Right atrium auricular region (tissue), 2 donors: ENCODE measurements around the gene CNNM4. TPM values are rescaled to one million over a fixed set of nuclear protein-coding genes. Genes with fewer than 3 reads are reported as not detected.
A peak's percentile ranks its signal among the peaks of the same experiment; 100 is the strongest.

Experiments
- DNase-seq: peaks from one replicate; pipeline ENCODE4 v3.0.0-alpha.2; 2019; ENCODE audit warnings: low spot score
- H3K27ac ChIP-seq, 2 donors: fragments of 200-600 bp; sonication (generic); 1 replicate in 1 of 2; 2 replicates in 1 of 2; pipeline ENCODE4 v1.5.1; 2016 to 2019
- H3K27me3 ChIP-seq, 2 donors: fragments of 200-600 bp; sonication (generic); one replicate each; pipeline versions ENCODE4 v1.5.1 to v1.6.0; 2017 to 2019
- H3K36me3 ChIP-seq: fragments of 200-600 bp; sonication (generic); one replicate; pipeline ENCODE4 v1.5.1; 2016
- H3K4me1 ChIP-seq, 2 donors: fragments of 200-600 bp; sonication (generic); one replicate each; pipeline versions ENCODE4 v1.5.1 to v1.6.0; 2017 to 2019
- H3K4me3 ChIP-seq, 2 donors: fragments of 200-600 bp; sonication (generic); 1 replicate in 1 of 2; 2 replicates in 1 of 2; pipeline ENCODE4 v1.5.1; 2017 to 2019; ENCODE audit warnings: mild to moderate bottlenecking in 1 of 2, moderate library complexity in 1 of 2
- H3K9me3 ChIP-seq, 2 donors: fragments of 200-600 bp; sonication (generic); one replicate each; pipeline ENCODE4 v1.5.1; 2019
- CTCF ChIP-seq, 2 donors: fragments of 200-600 bp; sonication (generic); IDR thresholded peaks; one replicate each; pipeline ENCODE4 v1.5.1; 2019; ENCODE audit warnings: antibody characterized with exemption in 2 of 2
- total RNA-seq, 2 donors: library from RNA; depleted of rRNA; stranded (reverse); fragments of >200 nt; gene quantifications; one replicate each; pipeline ENCODE4 v1.1.0, GENCODE V29; 2016

CNNM4 gene
- total RNA-seq, 2 donors from 2014 or later, result 22.1 to 22.2 TPM

- no peak overlapping the region for H3K4me3 ChIP-seq
- H3K27me3 ChIP-seq, result no peaks in the 10 kb centered on the region
- peaks cover 0 to 23% of the 10 kb centered on the region in 2 donors for H3K4me1 ChIP-seq
- peaks cover 16% of the 10 kb centered on the region for H3K36me3 ChIP-seq
- H3K9me3 ChIP-seq, result no peaks in the 10 kb centered on the region
- DNase-seq, result no peak
- TF ChIP-seq CTCF (IDR thresholded peaks at IDR 0.05), result no peak
- no peak overlapping the region for H3K27ac ChIP-seq
Measured at GRCh38 chr2:96737831-96738230, 22.9 kb upstream of the CNNM4 start.

- Histone ChIP-seq H3K27ac (peak overlapping the region; percentile 64 to 84), H3K4me1 (peaks cover 0 to 23% of the 10 kb centered on the region in 2 donors), H3K27me3 (no peaks in the 10 kb centered on the region), H3K36me3 (peaks cover 2% of the 10 kb centered on the region), H3K4me3 (peak overlapping the region; percentile 75 to 87), H3K9me3 (no peaks in the 10 kb centered on the region)
- DNase-seq, result no peak
- no peak for TF ChIP-seq CTCF (IDR thresholded peaks at IDR 0.05)
Measured at GRCh38 chr2:96739076-96739632, 21.5 kb upstream of the CNNM4 start.

- no peak for TF ChIP-seq CTCF (IDR thresholded peaks at IDR 0.05)
- Histone ChIP-seq H3K27ac (peak within 1 kb of the TSS; percentile 76 to 84), H3K36me3 (no peaks in the 10 kb centered on the region), H3K27me3 (no peaks in the 10 kb centered on the region), H3K4me1 (peaks cover 0 to 23% of the 10 kb centered on the region in 2 donors), H3K4me3 (peak within 1 kb of the TSS; percentile 75 to 87), H3K9me3 (no peaks in the 10 kb centered on the region)
- DNase-seq, result peak; percentile 99
Measured at GRCh38 chr2:96739633-96740428, 20.9 kb upstream of the CNNM4 start, which contains the start of gene LMAN2L. TSS of gene LMAN2L (minus strand) at chr2:96740064. CDS start at chr2:96740040, 24 bp downstream.

- Histone ChIP-seq H3K27ac (no peak overlapping the region), H3K4me3 (no peak overlapping the region), H3K36me3 (no peaks in the 10 kb centered on the region), H3K4me1 (peaks cover 0 to 9% of the 10 kb centered on the region in 2 donors), H3K9me3 (no peaks in the 10 kb centered on the region), H3K27me3 (no peaks in the 10 kb centered on the region)
- no peak for TF ChIP-seq CTCF (IDR thresholded peaks at IDR 0.05)
- no peak for DNase-seq
Measured at GRCh38 chr2:96747061-96747617, 13.6 kb upstream of the CNNM4 start.

- Histone ChIP-seq H3K27ac (no peak overlapping the region), H3K4me1 (peaks cover 0 to 9% of the 10 kb centered on the region in 2 donors), H3K4me3 (no peak overlapping the region), H3K9me3 (no peaks in the 10 kb centered on the region), H3K36me3 (no peaks in the 10 kb centered on the region), H3K27me3 (no peaks in the 10 kb centered on the region)
- DNase-seq, result no peak
- no peak for TF ChIP-seq CTCF (IDR thresholded peaks at IDR 0.05)
Measured at GRCh38 chr2:96751800-96752199, 8.9 kb upstream of the CNNM4 start.
